Adipose tissue (tissue), 3 donors: Measurements from ENCODE around the gene C3orf80. TPM values are rescaled to one million over a fixed set of nuclear protein-coding genes. Genes with fewer than 3 reads are reported as not detected.
"Not testable (repeated sequence)": the region's sequence is repeated elsewhere in the genome, so short reads cannot be mapped to it uniquely, and the experiment has no call there.

Experiments
- H3K27ac ChIP-seq: one replicate; pipeline ENCODE4 v1.5.1; 2013; ENCODE audit warnings: low read depth, low read length
- WGBS, 3 donors: extraction: QIAGEN DNeasy Blood & Tissue Kit; methylation state at CpG; one replicate each; pipeline ENCODE4 v1.1.7; 2013; 5-methylcytosine and 5-hydroxymethylcytosine counted together
- polyA plus RNA-seq, 3 donors: library from polyadenylated mRNA; stranded (reverse); fragments of 200-250 nt; gene quantifications; one replicate each; pipeline ENCODE4 v1.2.3, GENCODE V29; 2013
- donor health status: healthy with polysubstance abuse.
- donor health status: Bipolar disorder and iron deficiency.
- donor health status: healthy.

The C3orf80 gene
- polyA plus RNA-seq: under 1 TPM; 0.10 to 0.73 (median 0.34) TPM

DNA sequence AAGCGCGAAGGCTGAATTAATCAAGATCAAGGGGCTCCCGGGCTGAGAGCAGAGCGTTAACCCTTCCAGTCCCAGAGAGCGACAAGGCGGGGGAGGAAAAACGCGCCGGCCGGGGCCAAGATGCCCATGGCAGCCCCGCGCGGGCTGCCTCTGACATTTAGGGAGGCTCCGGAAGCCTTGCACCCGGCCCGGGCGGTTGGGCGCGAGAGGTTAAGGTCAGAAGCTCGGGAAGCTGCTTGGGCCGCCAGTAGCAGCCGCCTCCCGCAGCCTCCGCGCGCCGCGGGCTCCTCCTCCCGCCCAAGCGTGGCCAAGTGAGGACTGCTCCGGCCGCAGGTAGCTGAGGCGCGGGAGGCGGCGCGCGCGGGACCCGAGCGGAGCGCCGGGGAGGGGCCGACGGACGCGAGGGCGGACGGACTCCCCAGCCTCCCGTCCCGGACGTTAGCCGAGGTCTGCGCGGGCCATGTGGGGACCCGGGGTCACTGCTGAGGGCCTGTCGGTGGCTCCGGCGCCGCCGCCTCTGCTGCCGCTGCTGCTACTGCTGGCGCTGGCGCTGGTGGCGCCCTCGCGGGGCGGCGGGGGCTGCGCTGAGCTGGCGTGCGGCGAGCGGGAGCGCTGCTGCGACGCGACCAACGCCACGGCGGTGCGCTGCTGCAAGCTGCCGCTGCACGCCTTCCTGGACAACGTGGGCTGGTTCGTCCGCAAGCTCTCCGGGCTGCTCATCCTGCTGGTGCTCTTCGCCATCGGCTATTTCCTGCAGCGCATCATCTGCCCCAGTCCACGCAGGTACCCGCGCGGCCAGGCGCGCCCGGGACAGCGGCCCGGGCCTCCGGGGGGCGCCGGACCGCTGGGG, at the start of gene C3orf80:
Gene C3orf80, plus strand, starts transcription at position 247 of the 850 bp plus-strand sequence. Its CDS starts 214 bp downstream, at position 461.
- H3K27ac ChIP-seq: no peak within 1 kb of the TSS
- 0 to 1% (median 0%) methylated on average over 87 to 104 of the region's 104 CpGs for WGBS, 3 donors

DNA sequence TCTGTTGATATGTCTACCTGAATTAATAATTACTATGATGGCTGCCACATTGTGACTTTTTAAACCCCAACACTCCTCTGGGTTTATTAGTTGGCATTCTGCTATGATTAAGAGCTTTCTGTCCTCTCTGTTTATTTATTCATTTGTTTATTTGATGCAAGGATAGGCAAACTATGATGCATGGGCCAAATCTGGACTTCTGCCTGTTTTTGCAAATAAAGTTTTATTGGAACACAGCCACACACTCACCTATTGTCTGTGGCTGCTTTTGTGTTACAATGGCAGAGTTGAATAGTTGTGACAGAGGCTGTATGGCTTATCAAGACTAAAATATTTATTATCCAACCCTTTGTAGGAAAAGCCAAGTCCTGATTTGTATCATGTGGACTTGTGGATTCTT, 48.3 kb upstream of the C3orf80 start:
- no peak overlapping the region for H3K27ac ChIP-seq

DNA sequence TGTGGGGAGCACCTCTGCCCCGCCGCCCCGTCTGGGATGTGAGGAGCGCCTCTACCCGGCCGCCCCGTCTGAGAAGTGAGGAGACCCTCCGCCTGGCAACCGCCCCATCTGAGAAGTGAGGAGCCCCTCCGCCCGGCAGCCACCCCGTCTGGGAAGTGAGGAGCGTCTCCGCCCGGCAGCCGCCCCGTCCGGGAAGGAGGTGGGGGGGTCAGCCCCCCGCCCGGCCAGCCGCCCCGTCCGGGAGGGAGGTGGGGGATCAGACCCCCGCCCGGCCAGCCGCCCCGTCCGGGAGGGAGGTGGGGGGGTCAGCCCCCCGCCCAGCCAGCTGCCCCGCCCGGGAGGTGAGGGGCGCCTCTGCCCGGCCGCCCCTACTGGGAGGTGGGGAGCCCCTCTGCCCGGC, 46.6 kb upstream of the C3orf80 start:
- H3K27ac ChIP-seq: not testable (repeated sequence)
- WGBS, 3 donors: 94 to 97% (median 96%) methylated on average over 13 to 34 of the region's 35 CpGs

DNA sequence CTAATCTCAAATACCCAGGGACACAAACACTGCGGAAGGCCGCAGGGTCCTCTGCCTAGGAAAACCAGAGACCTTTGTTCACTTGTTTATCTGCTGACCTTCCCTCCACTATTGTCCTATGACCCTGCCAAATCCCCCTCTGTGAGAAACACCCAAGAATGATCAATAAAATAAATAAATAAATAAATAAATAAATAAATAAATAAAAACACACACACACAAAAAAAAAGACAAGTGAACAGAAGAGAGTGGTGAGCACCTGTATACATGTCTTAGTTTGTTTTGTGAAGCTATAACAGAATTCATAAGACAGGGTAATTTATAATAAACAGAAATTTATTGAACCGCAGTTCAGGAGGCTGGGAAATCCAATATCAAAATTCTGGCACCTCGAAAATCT, 45.8 kb upstream of the C3orf80 start:
- WGBS, 3 donors: 90 to 93% (median 93%) methylated on average over 2 of the region's 4 CpGs
- H3K27ac ChIP-seq: not testable (repeated sequence)

DNA sequence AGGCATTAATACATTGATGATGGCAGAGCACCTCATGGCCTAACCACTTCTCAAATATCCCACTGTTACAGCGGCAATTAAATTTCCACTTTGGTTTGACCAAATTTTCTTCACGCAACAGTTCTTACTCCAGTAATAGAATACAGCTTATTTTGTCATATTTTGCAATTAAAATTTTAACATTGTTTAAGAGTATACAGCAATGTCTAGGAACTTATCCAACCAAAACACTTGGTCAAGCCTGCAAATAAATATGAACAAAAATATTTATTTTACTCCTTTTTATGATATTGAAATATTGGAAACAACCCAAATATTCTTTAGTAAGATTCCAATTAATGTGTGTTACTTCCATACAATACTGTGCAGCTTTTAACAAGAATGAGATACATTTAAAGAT, 45.3 kb upstream of the C3orf80 start:
- whole genome bisulfite sequencing, 3 donors: 87 to 97% (median 91%) methylated on average over 2 of the region's 2 CpGs

DNA sequence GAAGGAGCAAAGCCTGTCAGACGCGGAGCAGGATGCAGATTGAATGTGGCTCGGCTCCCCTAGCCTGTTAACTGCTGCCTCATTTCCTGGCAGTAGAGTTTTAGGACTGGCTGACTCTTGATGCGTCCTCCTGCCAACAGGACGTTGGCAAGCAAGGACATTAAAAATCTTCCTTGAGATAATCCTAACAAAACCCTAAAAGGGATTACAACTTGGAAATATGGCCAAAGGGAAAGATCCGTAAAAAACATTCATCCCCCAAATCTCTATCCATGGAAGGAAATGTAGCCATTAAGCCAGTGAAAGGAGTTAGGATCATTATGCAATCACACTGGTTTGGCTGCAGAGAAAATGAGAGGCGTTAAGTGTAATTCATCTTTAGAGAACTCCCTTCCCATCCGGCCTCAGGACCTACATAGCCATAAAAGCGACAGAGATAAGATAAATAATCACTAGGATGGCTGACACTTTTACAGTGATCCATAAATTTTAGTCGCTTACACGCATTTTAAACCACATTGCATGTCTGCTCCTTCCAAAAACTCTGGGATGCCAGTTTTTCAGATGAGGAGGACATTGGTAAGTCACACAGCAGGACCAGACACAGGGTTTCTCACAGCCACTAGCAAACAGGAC, 44.5 kb upstream of the C3orf80 start:
- WGBS, 3 donors: 8 to 58% (median 14%) methylated on average over 11 of the region's 11 CpGs
- H3K27ac ChIP-seq: no peak overlapping the region

More for the DNA sequence above, 45.3 kb upstream of the C3orf80 start:
- H3K27ac ChIP-seq: no peak overlapping the region

DNA sequence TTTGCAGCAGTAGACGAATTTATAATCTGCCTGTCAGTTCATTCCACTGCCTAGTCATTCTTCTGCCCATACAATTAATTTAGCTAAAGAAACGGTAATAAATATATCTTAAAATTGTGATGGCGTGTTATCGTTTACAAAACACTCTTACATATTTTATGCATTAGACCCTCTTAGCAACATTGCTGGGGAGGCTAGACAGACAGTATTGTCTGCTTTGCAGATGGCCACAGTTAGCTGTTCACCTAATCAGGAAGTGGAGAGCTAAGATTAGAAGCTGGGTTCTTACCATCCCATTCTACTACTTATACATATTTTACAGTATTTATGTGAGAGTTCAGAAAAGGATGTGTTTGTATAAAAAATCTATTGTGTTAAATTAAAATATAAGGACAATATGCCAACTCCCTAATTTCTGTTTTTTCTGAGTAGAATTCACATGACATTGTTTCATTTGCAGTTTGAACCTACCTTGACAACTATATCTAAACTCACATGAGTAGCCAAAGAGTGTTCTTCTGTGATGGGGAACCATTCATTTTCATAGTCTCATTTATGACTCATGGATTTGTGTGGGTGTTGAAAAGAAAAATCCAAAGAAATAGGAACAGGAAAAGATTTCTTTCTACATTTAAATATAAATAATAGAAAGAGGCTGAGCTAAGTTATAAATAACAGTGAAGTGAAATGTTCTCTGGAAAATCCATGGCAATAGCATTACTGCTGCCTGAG, 41.7 kb upstream of the C3orf80 start:
- WGBS, 3 donors: 57 to 89% (median 60%) methylated on average over 4 of the region's 4 CpGs

DNA sequence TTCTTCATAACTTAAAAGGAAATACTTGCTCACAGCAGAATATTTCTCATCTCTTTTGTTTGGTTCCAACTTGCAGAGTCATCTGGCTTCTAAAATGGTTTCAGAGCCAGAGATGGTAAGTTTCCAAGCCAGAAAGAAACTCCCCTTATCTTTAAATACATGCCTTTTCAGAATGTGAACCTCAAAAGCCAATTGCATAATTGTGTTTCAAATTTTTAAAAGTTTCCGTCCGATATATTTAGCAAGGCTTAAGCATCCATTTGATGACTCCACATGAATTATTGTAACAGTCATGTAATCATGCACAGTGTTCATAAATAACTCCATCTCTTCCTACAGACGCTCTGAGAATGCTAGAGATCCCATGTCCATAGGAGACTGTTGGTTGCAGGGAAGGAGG, 40.6 kb upstream of the C3orf80 start:
- WGBS, 3 donors: 29 to 72% (median 29%) methylated on average over 3 of the region's 3 CpGs
- no peak overlapping the region for H3K27ac ChIP-seq

More for the DNA sequence above, 41.7 kb upstream of the C3orf80 start:
- H3K27ac ChIP-seq: no peak overlapping the region

DNA sequence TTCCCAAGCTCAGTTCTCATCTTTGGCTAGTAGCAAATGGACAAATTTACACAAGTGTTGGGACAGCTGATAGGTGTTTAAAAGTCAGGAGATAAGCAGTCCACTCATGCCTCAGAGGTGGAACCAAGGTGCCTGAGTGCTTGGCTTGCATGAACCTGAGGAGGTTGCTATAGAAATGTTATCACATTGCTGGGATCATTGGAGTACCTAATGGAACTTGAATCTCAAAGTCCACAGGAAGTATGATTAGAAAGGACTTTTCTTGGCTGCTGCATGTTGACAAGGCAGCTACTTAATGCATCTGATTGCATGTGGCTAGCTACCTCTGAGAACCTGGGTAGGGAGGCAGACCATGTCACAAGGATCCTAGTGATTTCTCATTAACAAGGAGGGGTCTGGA, 39.5 kb upstream of the C3orf80 start:
- H3K27ac ChIP-seq: no peak overlapping the region

DNA sequence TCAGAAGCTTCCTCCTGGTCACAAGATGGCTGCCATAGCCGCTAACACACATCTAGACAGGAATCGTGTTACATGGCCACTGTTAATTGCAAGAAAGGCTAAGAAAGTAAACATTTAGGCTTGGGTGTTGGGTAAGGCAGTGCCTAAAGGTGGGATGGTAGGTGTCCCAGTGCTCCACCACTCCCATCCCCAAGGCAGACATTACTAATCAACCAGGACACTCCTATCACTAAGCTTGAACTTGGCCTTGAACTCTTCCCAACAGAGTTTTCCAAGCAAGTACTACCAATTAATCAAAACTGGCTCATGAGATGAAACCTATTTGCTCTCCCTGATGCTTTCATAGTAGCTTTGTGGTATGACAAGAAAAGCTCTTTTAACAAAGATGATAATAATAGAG, 37.9 kb upstream of the C3orf80 start:
- 97 to 100% (median 98%) methylated on average over 2 of the region's 2 CpGs for WGBS, 3 donors
- no peak overlapping the region for H3K27ac ChIP-seq

DNA sequence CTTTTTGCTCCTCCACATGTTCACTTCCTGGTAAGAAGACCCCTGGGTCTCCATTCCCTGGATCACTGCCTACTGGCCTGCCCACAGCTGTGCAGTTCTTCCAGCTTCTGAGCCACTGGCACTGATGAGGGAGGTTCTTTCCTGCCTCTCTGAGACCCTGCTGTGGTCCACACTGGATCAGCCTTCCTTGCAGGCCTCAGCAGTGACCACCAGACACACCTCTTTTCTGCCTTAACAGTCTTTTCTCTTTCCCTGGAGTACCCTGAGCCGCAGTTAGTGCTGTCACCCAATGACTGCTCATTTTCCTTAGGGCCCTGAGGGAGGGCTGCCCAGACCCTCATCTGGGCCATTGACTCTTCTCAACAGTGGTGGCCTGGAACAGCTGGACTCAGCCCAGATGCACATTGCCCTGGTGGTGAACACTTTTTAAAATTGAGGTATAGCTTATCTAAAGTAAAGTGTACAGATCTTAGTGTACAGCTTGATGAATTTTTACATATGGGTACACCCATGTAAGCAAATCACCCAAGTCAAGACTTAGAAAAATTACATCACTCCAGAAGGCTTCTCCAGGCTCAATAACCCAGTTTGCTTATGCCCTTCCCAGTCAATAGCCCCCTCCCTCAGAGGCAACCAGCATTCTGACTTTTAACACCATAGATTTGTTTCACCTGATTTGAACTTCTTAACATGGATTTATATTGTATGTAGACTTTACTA, 32.8 kb upstream of the C3orf80 start:
- 88 to 100% (median 92%) methylated on average over 1 of the region's 1 CpG for WGBS, 3 donors
- H3K27ac ChIP-seq: no peak overlapping the region

DNA sequence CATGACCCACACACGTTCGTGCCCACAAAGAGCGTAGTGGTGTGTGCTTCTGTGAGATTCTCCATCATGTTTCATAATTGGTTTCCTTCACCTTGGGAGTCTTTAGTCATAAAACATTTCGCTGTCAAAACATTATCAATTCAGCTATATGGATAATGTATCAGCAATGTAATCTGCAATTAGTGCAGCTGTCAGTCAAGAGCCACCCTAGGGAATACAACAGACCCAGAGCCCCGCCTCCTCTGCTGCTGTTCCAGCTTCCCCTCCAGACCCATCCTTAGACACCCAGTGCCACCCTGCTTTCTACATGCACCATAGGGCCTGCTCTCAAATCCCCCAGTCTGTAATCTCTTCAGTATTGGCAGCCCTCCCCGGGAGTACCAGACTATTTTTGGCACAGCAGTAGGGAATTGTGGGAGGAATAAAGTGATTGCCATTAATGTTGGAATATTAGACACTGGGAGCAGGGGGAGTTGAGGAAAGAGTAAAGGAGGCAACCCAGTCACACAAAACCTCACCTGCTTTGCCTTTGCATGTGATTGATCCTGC, 31.5 kb upstream of the C3orf80 start:
- WGBS, 3 donors: 85 to 87% (median 86%) methylated on average over 6 of the region's 6 CpGs
- H3K27ac ChIP-seq: no peak overlapping the region

DNA sequence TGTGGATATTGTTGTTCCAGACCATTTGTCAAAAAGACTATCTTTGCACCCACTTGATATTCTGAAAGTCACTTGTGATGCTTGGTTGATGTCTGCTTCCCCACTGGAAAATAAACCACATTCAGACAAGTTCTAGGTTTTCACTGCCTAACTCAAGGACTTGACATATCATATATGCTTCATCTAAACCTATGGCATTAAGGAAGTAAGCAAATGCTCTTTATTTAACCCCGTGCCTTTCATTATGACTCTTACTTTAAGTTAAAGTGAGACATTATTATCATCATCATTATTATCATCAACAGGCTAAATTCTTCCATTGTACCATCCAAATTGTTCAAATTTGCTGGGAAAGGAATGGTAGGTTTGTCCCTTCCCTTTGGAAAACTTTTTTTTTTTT, 30.8 kb upstream of the C3orf80 start:
- 87 to 93% (median 90%) methylated on average over 1 of the region's 1 CpG for WGBS, 3 donors
- no peak overlapping the region for H3K27ac ChIP-seq

DNA sequence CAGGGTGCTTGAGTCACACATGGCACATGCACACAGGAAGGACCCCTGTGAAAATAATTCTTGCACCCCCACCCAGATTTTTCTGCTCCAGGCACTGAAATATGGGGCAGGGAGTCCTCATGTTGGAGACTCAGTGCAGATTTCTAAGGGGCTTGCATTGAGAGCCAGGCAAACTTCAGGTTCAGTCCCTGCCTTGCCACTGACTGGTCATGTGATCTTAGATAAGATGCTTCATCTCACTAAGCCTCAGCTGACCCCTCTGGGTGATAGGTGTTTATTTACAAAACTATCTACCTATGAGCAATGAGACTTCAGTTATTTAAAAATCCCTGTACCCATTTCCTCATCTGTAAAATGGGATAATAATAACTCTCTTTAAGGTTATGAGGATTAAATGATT, 30.1 kb upstream of the C3orf80 start:
- no peak overlapping the region for H3K27ac ChIP-seq

DNA sequence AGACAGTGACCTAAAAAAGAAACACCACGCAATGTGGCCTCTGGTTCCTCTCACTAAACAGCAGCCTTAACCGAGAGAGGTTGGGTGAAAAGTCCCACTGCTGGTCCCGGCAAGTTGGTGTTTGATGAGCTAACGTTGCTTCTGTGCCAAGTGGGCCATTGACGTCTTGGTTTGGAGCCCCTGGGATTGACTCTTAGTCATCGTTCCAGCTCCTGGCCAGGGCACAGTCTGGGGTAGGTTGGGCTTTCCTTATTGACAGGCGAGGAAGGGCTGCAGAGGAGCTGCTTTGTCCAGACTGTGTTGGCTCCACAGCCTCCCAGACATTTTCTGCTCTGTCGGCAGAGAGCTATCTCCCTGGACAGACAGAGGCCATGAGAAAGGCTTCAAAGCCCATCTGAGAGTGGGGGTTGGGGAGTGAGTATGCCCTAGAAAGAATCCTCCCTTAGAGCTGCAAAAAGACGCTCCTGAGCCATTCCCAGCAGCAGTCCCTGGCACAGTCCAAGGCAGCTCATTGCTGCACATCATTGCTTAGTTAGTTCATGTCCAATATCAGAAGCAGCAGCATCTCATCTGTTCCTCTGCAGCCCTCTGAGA, 28.6 kb upstream of the C3orf80 start:
- WGBS, 3 donors: 57 to 77% (median 68%) methylated on average over 9 of the region's 9 CpGs
- H3K27ac ChIP-seq: no peak overlapping the region

DNA sequence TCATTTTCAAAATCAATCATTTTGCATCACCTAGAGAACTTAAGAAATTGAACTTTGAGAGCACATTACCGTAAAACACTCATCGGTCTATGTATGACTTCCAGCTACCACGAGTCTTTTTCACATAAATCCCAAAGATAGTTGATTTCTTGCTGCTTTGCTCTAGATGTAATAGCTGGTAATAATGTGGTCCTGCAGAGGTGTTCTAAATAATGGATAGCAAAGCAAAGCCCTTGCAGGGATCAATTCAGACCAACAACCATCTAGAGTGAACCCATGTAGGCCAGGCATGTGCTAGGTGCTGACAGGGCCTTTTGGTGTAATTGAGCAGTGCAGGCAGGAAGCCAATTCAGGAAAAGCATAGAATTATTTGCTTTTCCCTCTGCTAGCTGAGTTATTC, 26.1 kb upstream of the C3orf80 start:
- WGBS, 3 donors: 94 to 95% (median 94%) methylated on average over 3 of the region's 3 CpGs
- H3K27ac ChIP-seq: no peak overlapping the region

DNA sequence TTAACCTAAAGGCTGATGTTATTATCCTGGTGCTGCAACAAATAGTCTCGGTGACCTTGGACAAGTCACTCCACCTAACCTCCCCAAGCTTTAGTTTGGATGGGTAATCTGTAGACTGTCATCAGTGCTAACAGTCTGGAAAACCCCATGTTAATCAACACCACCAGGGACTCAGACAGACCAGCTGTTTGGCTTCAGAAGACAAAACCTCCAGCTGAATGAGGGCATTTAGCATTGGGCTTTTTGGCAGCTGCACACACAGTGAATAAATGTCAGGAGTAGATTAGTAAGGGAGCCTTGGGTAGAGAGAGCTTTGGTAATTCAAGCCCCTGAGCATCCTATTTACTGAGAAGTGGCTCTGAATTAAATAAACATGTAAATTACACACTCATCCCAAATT, 24.9 kb upstream of the C3orf80 start:
- 88 to 93% (median 90%) methylated on average over 1 of the region's 1 CpG for WGBS, 3 donors
- no peak overlapping the region for H3K27ac ChIP-seq

DNA sequence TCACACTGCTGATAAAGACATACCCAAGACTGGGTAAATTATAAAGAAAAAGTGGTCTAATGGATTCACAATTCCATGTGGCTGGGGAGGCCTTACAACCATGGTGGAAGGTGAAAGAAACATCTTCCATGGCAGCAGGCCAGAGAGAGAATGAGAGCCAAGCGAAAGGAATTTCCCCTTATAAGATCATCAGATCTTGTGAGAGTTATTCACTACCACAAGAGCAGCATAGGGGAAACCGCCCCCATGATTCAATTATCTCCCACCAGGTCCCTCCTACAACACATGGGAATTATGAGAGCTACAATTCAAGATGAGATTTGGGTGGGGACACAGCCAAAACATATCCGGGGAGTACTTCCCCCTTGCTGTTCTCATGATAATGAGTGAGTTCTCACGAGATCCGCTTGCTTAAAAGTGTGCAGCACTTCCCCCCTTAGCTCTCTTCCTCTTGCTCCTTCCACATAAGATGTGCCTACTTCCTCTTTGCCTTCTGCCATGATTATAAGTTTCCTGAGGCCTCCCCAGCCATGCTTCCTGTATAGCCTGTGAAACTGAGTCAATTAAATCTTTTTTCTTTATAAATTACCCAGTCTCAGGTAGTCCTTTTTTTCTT, 20.7 kb upstream of the C3orf80 start:
- WGBS, 3 donors: 63 to 91% (median 65%) methylated on average over 5 of the region's 5 CpGs
- not testable (repeated sequence) for H3K27ac ChIP-seq
